GM19324 (cell line): ENCODE data around the gene CHMP6.

Source experiments
- ATAC-seq: cut with Tn5 transposase; IDR thresholded peaks from one replicate; pipeline ENCODE4 v1.9.1; 2021; ENCODE audit warnings: mild to moderate bottlenecking, moderate library complexity; ENCODE audit not compliant: unreplicated experiment, low FRiP score

The CHMP6 gene

DNA sequence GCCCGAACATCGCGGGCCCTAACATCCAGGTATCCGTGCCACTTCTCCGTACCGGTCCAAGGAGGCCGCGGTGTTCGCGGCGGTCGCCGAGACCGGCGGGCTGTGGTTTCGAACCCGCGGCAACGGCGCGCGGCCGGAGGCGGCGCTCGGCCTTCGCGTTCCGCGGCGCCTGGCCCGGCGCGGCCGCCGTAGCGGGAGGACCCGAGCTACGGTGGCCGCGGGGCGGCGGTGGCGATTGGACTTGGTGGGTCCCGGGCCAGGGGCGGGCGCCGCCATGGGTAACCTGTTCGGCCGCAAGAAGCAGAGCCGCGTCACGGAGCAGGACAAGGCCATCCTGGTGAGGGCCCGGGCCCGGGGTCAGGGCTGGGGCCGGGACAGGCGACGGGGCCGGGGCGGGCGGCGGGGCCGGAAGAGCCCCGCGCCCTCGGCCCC lies at the start of gene CHMP6:
Gene CHMP6, plus strand, starts transcription at position 197 of the 432 bp plus-strand sequence. Its CDS starts 78 bp downstream, at position 275.
- ATAC-seq = peak; percentile 53

DNA sequence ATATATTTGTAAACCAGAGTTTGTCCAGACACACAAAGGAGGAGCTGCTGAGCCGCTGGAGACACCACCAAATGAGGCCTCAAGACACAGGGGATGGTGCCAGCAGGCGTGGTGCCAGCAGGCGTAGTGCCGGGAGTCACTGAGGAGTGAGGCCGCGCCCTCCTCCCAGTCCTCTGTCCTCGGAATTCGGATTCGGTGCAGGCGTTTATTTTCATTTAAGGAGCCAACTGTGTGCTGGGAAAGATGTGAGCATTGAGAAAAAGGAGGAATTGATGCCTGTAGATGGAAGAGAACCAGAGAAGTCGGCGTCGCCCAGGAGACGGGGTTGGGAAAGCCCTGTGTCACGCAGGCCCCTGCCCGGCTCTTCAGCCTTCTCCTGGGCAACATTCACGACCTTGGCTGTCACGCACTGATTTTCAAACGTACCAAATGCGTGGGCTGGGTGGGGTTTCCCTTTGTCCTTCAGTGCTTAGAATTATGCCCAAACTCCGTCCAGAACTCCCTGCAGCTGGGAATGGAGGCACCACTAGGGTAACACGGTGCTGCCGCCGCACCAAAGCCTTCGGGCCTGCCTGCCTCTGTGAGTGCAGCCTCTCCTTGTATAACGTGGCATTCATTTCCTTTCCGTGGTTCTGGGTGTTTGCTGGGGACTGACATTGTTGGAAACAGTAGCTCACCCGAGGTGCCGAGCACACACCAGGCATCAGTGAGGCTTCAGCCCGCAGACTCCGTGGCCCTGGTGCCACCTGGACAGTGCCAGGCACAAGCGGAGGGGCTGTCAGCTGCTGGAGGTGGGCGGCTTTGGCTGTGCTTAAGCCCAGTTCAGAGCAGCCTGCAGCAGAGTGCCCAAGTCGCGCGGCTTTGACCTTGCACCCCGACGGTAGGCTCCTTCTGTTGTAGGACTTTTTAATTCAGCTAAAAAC lies 49.0 kb upstream of the CHMP6 start:
- ATAC-seq = no peak

DNA sequence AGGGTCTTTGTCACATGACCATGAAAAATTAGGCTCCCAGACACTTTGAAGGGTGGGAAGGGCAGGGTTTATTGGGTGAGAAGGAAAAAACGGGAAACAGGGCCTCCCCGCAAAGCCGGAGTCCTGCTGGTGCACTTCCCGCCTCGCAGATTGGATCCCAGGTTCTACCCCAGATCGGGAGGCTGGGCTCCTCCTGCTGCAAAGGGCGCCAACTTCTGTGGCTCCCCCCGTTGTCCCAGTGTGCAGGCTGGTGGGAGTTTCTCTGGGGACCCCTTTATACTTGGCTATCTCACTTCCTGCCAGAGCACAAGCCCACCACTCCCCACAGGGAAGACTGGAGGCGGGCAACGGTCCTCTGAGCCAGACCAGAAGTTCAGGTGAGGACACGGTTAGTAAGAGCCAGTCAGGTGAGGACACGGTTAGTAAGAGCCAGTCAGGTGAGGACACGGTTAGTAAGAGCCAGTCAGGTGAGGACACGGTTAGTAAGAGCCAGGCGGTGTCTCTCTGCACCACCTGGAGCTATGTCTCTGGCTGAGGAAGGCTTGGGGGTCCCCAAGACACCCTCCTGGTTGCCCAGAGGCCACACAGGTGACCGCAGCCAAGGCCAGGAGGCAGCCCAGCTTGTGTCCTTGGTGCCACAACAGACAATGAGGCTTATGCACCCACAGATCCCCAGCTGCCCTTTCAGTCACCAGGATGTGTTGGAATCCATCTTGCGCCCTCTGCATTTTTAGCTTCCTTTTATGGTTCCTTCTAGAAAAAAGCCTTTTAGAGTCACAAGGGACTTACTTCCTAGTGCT lies 48.1 kb upstream of the CHMP6 start:
- ATAC-seq = no peak

DNA sequence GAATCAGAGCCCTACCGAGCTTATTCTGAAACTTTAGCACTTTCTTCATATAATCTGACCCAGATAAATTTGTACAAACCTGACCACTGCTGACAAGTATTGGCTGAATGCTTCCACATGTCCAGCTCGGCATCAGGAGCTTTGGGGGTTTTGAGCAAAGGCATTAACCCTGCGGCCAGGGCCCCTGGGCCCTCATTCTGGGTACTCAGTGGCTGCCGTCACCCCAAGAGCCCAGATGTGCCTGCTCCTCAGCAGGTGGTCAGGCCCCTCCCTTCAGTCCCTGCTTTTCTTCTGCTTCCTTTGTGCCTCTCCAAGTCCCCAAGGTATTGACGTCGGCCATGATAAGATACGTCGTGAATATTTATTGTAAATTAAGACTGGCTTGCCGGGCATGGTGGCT lies 47.3 kb upstream of the CHMP6 start:
- no peak for ATAC-seq

DNA sequence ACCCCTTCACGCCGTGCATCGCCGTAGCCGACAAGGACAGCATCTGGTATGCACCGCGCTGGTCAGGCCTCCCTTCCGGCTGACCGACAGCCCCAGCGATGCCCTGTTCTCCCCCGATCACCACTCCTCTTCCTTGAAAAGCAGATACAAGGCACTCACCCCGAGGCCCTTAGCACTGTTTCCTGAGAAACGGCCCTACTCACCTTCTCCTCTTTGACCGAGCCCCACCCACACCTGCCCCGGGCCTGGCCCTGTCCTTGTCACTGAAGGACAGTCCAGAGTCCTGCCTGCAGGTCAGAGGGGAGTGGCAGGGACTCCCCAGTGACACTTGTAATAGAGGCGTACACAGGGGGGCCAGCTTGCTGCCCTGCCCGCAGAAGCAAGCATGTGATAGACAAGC lies 45.9 kb upstream of the CHMP6 start:
- ATAC-seq = no peak

DNA sequence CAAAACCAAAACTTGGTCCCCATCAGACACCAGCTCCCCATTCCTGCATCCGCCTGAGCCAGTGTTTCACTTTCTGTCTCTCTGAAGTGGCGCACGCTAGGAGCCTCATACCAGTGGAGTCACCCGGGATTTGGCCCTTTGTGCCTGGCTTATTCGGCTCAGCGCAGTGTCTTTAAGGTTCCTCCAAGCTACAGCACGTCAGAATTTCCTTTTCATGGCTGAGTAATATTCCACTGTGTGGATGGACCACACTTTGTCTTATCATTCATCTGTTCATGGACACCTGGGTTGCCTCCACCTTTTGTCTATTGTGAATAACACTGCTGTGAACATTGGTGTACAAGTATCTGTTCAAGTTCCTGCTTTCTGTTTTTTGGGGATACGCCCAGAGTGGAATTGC lies 45.2 kb upstream of the CHMP6 start:
- ATAC-seq = no peak

DNA sequence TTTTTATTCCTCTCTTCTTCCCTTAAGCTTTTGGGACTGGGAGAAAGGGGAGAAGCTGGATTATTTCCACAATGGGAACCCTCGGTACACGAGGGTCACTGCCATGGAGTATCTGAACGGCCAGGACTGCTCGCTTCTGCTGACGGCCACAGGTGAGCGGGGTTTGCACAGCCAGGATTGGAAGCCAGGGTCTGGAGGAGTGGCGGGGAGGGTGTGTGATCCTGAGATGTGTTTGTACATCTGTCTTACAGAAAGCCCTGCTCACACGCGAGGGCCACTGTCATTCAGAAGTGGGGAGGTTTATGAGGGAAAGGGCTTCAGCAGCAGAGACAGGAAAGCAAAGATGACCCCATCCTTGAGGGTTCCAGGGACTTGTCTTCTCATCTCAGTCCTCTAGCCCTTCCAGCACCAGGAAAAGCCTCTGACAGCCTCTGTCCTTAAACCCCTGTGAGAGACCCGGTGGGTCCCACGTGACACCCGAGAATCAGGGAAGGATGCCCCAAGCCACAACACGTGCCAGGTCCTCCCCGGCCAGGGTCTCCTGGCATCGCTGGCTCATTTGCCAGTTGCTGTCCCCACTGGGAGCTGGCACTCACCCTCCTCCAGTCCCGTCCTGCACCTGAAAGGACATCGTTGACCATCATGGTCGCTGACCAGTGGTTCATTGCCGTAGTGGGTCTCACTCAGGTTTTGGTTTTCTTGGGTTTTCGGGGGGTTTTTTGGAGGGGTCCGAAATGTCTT lies 44.3 kb upstream of the CHMP6 start:
- ATAC-seq = no peak

DNA sequence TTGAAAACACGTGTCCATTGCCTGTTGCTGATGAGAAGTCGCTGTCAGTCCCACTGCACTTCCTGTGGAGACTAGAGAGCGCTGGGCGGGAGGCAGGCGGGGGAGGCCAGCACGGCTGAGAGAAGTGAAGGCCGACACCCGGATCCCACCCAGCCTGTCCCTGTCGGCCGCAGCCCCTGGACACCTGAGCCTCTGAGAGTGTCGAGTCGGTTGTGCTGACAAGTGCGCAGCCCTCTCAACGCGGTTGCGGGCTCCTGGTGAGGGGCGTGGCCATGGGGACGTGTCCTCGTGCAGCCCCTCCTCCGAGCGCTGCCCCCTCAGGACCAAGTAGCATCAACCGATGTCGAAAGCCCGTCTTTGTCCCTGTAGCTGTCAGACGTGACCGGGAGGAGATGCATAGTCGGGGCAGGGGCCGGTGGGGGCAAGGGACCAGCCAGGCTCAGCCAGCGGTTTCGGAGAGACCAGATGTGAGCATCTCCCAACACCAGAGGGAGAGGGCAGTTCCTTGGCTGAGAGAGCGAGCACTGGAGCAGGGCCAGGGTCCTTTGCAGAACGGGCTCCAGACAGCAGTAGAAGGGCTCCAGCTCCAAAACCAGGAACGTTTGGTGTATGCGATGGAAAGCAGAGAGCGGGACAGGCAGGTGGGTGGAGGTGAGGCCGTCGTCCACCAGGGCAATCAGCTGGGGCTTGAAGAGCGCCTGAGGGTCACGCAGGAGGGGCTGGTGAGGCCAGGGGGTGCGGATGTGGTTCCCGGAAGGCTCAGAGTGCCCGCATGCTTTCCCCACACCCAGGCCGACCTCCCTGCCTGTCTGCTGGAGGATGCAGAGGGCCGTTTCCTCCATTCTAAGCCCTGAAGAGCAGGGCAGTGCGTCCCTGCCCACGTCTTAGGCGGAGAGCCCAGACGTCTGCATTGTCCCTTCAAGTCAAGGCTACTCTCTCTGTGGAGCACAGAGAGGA lies 43.3 kb upstream of the CHMP6 start:
- no peak for ATAC-seq

DNA sequence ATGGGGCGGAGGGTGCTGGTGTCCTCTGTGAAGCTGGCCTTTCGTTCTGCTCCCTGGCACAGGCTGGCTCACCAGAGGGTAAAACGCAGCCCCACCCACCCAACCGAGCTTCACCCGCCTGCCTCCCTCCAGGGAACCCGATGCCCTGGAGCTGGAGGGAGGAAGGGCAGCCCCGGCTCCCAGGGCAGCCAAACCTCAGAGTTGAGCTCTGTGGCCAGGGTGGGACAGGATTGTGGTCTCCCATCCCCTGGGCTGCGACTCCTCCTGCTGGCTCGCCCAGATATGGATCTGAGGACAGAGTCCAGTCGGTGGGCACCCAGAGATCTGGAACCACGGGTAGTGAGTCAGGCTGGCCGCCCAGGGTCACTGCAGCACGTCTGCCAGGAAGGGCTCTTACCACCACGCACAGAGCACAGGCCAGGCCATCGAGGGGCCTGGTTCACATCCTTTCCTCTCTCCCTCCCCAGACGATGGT lies 42.6 kb upstream of the CHMP6 start:
- no peak for ATAC-seq

DNA sequence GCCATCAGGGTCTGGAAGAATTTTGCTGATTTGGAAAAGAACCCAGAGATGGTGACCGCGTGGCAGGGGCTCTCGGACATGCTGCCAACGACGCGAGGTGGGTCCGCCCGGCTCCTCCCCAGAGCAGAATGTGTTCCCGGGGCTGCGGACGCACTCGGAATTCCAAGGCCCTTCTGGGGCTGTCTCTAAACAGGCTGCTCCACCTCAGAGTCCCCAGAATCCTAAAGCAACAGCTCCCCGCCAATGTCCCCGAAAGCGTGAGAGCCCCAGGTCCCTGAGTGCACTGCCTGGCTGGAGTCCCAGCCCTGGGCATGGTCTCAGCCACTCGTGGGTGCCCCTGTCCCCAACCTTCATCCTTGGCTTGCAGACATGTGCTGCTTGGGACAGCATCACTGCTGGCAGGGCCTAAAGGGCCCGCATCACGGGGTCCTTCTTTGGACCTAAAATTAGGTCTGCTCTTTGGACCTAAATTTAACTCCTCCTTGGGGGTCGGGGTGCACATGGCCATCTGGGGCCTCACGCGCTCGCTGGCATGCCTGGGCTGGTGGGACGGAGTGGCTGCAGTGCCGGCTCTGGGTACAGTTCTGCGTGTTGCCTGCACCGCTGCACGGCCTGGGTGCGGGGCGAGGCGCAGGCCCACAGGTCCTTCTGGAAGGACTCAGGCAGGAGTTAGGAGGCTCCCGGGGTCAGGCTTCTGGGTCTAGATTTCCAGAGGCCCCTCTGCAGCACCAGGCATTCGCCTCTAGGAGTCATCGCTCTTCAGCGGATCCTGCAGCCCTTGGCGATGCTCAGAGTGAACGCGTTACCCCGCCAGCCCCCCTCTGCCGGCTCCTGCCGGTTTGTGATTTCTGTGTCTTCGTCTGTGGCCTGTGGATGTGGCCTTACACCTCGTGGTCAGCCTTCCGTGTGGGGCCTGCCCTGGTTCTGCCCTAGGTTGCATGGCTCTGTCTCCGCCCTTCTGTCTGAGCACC lies 41.9 kb upstream of the CHMP6 start:
- ATAC-seq = no peak

DNA sequence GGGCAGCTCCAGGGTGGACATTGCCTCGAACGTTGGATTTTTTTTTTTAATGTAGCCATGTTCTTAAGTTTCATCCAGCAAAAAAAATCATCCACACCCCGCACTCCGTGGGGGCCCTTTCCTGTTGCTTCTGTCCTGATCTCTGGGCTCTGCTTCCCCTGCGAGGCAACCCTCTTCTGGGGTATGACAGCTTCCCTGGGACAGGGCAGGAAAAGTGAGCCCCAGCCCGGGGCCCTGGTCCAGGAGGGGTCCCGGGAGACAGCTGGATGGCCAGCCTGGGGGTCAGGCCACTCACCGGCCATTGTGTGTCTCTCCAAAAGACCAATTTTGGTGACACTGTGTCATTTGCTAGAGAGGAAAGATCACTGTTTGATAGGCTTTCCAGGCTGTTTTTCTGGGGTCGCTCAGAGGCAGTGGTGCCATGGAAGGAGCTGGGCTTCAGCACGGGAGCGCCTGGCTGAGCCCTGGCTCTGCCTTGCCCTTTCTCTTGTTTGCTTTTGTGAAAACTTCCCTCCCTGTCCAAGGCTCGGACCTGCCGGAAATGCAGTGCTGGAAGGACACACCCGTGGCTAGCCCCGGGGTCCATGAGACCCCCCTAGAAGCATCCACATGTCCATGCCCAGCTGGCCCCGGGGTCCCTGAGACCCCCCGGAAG lies 41.0 kb upstream of the CHMP6 start:
- no peak for ATAC-seq

DNA sequence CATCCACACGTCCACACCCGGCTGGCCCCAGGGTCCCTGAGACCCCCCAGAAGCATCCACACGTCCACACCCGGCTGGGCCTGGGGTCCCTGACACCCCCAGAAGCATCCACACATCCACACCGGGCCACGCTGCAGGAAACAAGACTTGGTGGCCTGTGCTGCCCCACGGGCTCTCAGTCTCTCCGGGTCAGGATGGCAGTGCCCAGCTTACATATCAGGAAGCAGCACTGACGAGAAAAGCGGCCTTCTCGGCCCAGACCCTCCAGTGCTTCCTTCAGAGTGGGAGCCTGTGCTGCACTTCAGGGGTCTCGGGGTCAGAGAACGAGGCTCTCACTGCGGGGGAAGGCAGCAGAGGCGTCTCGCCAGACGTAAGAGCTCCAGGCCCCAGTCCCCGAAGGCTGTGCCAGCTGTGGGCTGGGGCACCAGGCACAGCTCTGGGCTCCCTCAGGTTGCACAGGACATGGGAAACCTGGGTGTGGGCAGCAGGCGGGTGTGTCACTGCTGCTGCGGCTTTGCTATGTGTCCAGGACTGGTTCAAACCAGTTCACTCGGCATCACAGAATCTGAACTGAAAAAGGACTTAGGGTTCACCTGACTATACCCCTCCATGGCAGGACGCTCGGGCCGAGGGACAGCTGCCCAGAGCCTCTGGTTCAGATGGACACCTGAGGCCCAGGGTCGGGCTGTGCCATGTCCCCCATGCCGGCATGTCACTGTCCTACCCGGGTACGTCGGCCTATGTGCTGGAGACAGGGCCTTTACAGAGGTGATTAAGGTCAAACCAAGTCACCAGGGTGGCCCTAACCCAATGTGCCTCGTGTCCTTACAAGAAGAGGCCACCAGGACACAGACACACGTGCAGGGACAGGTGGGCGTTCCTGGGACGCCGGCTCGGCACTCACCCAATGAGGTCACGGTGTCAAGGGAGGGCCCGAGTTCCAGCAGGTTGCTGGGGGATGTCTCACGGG lies 40.2 kb upstream of the CHMP6 start:
- no peak for ATAC-seq

DNA sequence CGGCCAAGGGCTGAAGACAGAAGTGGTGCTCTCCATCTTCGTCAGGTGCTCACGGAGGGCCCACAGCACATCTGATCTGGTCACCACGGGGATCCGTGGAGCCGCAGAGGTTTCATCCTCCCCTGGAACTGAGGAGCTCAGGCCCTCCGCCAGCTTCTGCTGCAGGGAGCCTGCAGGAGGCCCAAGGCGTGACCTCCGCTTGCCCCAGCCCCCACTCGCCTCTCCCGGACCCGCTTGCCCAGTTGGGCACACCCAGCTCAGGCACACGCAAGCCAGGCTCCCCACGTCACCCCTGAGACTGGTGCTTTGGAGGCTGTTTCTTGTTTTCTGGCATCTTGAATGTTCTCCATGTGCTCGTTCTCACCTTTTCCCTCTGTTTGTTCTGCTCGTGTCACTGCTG lies 39.4 kb upstream of the CHMP6 start:
- no peak for ATAC-seq

DNA sequence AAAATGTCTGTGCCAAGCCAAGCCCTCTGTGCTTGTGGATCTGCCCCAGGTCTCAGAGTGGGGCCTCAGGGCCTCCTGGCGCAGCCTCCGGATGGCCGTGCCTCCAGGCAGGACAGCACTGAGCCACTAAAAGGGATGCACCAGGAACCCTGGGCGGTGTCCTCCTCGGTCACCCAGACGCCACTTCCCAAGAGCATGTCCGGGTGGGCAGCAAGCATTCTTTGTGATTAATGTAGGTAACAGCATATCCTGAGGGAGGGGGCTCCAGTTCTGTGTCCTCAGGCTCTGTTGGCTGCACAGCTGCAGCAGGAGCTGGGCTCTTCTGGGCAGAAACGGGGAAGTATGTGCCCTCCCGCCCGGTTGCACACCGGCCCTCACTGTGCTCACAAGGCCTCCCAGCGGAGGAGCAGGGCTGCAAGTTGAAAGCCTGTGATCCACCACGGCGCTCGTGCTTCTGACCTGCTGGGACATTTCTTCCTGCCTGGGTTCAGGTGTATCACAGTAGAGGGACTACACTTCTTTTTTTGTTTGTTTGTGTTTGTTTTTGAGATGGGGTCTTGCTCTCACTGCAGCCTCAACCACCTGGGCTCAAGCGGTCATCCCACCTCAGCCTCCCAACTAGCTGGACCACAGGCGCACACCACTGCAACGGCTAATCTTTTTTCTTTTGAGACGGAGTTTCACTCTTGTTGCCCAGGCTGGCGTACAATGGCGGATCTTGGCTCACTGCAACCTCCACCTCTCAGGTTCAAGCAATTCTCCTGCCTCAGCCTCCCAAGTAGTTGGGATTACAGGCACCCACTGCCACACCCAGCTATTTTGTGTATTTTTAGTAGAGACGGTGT lies 37.9 kb upstream of the CHMP6 start:
- no peak for ATAC-seq

DNA sequence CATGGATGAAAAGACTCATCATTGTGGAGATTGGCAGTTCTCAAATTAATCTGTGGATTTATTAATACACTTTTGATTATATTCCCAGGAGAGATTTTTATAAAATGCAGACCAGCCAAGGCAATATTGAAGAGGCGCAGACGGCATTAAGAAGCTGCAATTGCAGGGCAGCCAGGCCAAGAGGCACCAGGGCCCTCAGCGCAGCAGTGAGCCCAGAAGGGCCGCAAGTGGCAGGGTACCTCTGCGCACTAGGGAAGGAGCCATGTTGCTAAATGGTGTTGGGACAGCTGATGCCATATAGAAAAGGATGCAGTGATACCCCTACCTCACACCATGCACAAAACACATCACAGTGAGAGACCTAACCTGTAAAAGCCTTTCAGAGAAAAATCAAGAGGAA lies 36.6 kb upstream of the CHMP6 start:
- ATAC-seq = no peak

DNA sequence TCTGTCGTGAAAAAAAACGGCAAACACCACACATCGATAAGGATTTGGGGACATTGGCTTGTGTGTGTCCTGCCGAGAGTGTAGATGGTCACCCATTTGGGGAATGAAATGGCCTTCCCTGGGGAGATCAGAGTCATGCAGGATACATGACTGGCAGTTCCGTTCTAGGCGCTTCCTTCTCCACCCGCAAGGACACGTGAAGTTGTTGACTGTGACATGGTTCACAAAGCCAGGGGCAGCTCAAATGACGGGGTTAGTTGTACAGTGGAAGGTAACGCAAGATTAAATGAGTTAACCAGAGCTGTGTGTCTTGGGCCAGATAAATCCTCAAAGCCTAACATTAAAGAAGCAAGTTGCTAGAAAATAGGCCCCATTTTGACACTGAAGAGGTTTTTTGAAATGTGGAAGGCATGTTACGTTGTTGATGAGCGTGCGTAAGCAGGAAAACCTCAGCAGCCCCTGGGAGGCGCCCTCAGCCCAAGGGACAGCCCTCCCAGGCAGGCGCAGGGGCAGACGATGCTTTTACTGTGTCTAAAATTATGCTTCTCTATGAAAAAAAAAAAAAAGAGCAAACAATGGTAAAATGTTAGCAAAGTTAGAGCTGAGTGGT lies 35.9 kb upstream of the CHMP6 start:
- no peak for ATAC-seq
